ENCODE results near the gene OSBPL5. TPM values are rescaled to one million over a fixed set of nuclear protein-coding genes. Genes with fewer than 3 reads are reported as not detected.

OSBPL5 gene
- total RNA-seq, 3 donors from 2014 or later = 2.7 to 5.0 (median 4.0) TPM

GRCh38 chr11:3147257-3147619 is 17.9 kb downstream of the OSBPL5 start:
- Mint-ChIP-seq H3K4me1 (ENCODE audit: low read depth) (peaks cover 4% of the 10 kb centered on the region), H3K27me3 (ENCODE audit: low read depth) (peaks cover 2% of the 10 kb centered on the region), H3K4me3 (no peak overlapping the region), H3K36me3 (ENCODE audit: insufficient read depth) (no peaks in the 10 kb centered on the region), H3K9me3 (no peaks in the 10 kb centered on the region)
- DNase-seq (no peak), ATAC-seq (no peak)

- DNase-seq (no peak), ATAC-seq (no peak)
- peaks cover 2% of the 10 kb centered on the region for H3K27me3 Mint-ChIP-seq (ENCODE audit: low read depth)
- H3K9me3 Mint-ChIP-seq = no peaks in the 10 kb centered on the region
- peaks cover 4% of the 10 kb centered on the region for H3K4me1 Mint-ChIP-seq (ENCODE audit: low read depth)
- H3K4me3 Mint-ChIP-seq = no peak overlapping the region
- H3K36me3 Mint-ChIP-seq (ENCODE audit: insufficient read depth) = no peaks in the 10 kb centered on the region
Observed at GRCh38 chr11:3146612-3147256, 18.4 kb downstream of the OSBPL5 start.

GRCh38 chr11:3145206-3145520 is 19.9 kb downstream of the OSBPL5 start:
- Mint-ChIP-seq H3K4me1 (ENCODE audit: low read depth) (peaks cover 4% of the 10 kb centered on the region), H3K4me3 (no peak overlapping the region), H3K36me3 (ENCODE audit: insufficient read depth) (no peaks in the 10 kb centered on the region), H3K9me3 (no peaks in the 10 kb centered on the region), H3K27me3 (ENCODE audit: low read depth) (peaks cover 2% of the 10 kb centered on the region)
- no peak for DNase-seq
- ATAC-seq = no peak

- ATAC-seq (no peak), DNase-seq (no peak)
- H3K4me1 Mint-ChIP-seq (ENCODE audit: low read depth) = peaks cover 4% of the 10 kb centered on the region
- H3K27me3 Mint-ChIP-seq (ENCODE audit: low read depth) = peaks cover 2% of the 10 kb centered on the region
- no peaks in the 10 kb centered on the region for H3K36me3 Mint-ChIP-seq (ENCODE audit: insufficient read depth)
- no peaks in the 10 kb centered on the region for H3K9me3 Mint-ChIP-seq
- no peak overlapping the region for H3K4me3 Mint-ChIP-seq
Observed at GRCh38 chr11:3144296-3145205, 20.6 kb downstream of the OSBPL5 start.

GRCh38 chr11:3143136-3143880 is 21.8 kb downstream of the OSBPL5 start:
- ATAC-seq (no peak), DNase-seq (no peak)
- H3K9me3 Mint-ChIP-seq = no peaks in the 10 kb centered on the region
- H3K36me3 Mint-ChIP-seq (ENCODE audit: insufficient read depth) = no peaks in the 10 kb centered on the region
- H3K4me3 Mint-ChIP-seq = no peak overlapping the region
- peaks cover 1% of the 10 kb centered on the region for H3K4me1 Mint-ChIP-seq (ENCODE audit: low read depth)
- H3K27me3 Mint-ChIP-seq (ENCODE audit: low read depth) = peaks cover 2% of the 10 kb centered on the region

GRCh38 chr11:3140291-3140603 is 24.9 kb downstream of the OSBPL5 start:
- H3K4me1 Mint-ChIP-seq (ENCODE audit: low read depth) = peaks cover 2% of the 10 kb centered on the region
- ATAC-seq (no peak), DNase-seq (no peak)
- H3K9me3 Mint-ChIP-seq = no peaks in the 10 kb centered on the region
- H3K36me3 Mint-ChIP-seq (ENCODE audit: insufficient read depth) = no peaks in the 10 kb centered on the region
- H3K27me3 Mint-ChIP-seq (ENCODE audit: low read depth) = peaks cover 2% of the 10 kb centered on the region
- no peak overlapping the region for H3K4me3 Mint-ChIP-seq

- peaks cover 3% of the 10 kb centered on the region for H3K4me1 Mint-ChIP-seq (ENCODE audit: low read depth)
- no peaks in the 10 kb centered on the region for H3K9me3 Mint-ChIP-seq
- no peak overlapping the region for H3K4me3 Mint-ChIP-seq
- no peaks in the 10 kb centered on the region for H3K36me3 Mint-ChIP-seq (ENCODE audit: insufficient read depth)
- DNase-seq = no peak
- peaks cover 2% of the 10 kb centered on the region for H3K27me3 Mint-ChIP-seq (ENCODE audit: low read depth)
- ATAC-seq = no peak
Observed at GRCh38 chr11:3139481-3140290, 25.4 kb downstream of the OSBPL5 start.

GRCh38 chr11:3139086-3139440 is 26.0 kb downstream of the OSBPL5 start:
- no peak for DNase-seq
- no peaks in the 10 kb centered on the region for H3K36me3 Mint-ChIP-seq (ENCODE audit: insufficient read depth)
- peaks cover 3% of the 10 kb centered on the region for H3K4me1 Mint-ChIP-seq (ENCODE audit: low read depth)
- no peak overlapping the region for H3K4me3 Mint-ChIP-seq
- H3K9me3 Mint-ChIP-seq = no peaks in the 10 kb centered on the region
- peaks cover 2% of the 10 kb centered on the region for H3K27me3 Mint-ChIP-seq (ENCODE audit: low read depth)
- ATAC-seq = no peak

GRCh38 chr11:3138178-3139085 is 26.7 kb downstream of the OSBPL5 start:
- Mint-ChIP-seq H3K36me3 (ENCODE audit: insufficient read depth) (no peaks in the 10 kb centered on the region), H3K9me3 (no peaks in the 10 kb centered on the region), H3K4me3 (no peak overlapping the region), H3K4me1 (ENCODE audit: low read depth) (peaks cover 3% of the 10 kb centered on the region), H3K27me3 (ENCODE audit: low read depth) (peaks cover 2% of the 10 kb centered on the region)
- DNase-seq (no peak), ATAC-seq (no peak)

GRCh38 chr11:3137486-3138177 is 27.5 kb downstream of the OSBPL5 start:
- no peaks in the 10 kb centered on the region for H3K36me3 Mint-ChIP-seq (ENCODE audit: insufficient read depth)
- H3K9me3 Mint-ChIP-seq = no peaks in the 10 kb centered on the region
- DNase-seq (no peak), ATAC-seq (no peak)
- H3K4me3 Mint-ChIP-seq = no peak overlapping the region
- peaks cover 3% of the 10 kb centered on the region for H3K4me1 Mint-ChIP-seq (ENCODE audit: low read depth)
- H3K27me3 Mint-ChIP-seq (ENCODE audit: low read depth) = peaks cover 1% of the 10 kb centered on the region

GRCh38 chr11:3136546-3137455 is 28.3 kb downstream of the OSBPL5 start:
- Mint-ChIP-seq H3K27me3 (ENCODE audit: low read depth) (no peaks in the 10 kb centered on the region), H3K4me3 (no peak overlapping the region), H3K9me3 (no peaks in the 10 kb centered on the region), H3K36me3 (ENCODE audit: insufficient read depth) (no peaks in the 10 kb centered on the region), H3K4me1 (ENCODE audit: low read depth) (peaks cover 3% of the 10 kb centered on the region)
- ATAC-seq (no peak), DNase-seq (no peak)

Measured in activated T-cell treated with anti-CD3 and anti-CD28 coated beads, Interleukin-2, amount 50 U/mL, for 4 hours (primary cell).